ENCODE results near the gene IPPK. TPM values are rescaled to one million over a fixed set of nuclear protein-coding genes. Genes with fewer than 3 reads are reported as not detected.

IPPK gene
- total and polyA plus RNA-seq, 2 of the 8 experiments (the other 6 are each of a cell fraction or from before 2014, with no cell fraction given) = 10.5 to 13.6 TPM

GRCh38 chr9:92650296-92650695 is 19.6 kb downstream of the IPPK start (continued):
- no peak for TF ChIP-seq POLR2A (IDR thresholded peaks at IDR 0.05; ENCODE audit: control extremely low read depth in 1 of 2, low read depth in 2 of 2, low read length in 2 of 2)

Measured in H1 (cell line).